HepG2 (cell line): ENCODE data around the gene C11orf21. TPM values are rescaled to one million over a fixed set of nuclear protein-coding genes. Genes with fewer than 3 reads are reported as not detected.

Experiments used
- BRCA1 ChIP-seq: sonication (generic); formaldehyde crosslinking; IDR thresholded peaks from 2 replicates; pipeline ENCODE4 v1.4.0; 2020; ENCODE audit warnings: missing genetic modification reagents
- ESRRA ChIP-seq: sonication (generic); formaldehyde crosslinking; IDR thresholded peaks from 2 replicates; pipeline ENCODE4 v1.5.1; 2020; ENCODE audit warnings: mild to moderate bottlenecking, low read depth, missing genetic modification reagents
- FOXJ3 ChIP-seq: sonication (generic); formaldehyde crosslinking; IDR thresholded peaks from 2 replicates; pipeline ENCODE4 v1.4.0; 2020; ENCODE audit warnings: missing genetic modification reagents, mild to moderate bottlenecking, borderline replicate concordance
- MBD4 ChIP-seq: IDR thresholded peaks from 2 replicates; pipeline ENCODE4 v1.6.1; 2012; ENCODE audit warnings: low read length, inconsistent platforms, borderline replicate concordance
- MED13 ChIP-seq: sonication (generic); formaldehyde crosslinking; IDR thresholded peaks from 2 replicates; pipeline ENCODE4 v1.5.0; 2020; ENCODE audit warnings: missing genetic modification reagents
- NFE2 ChIP-seq: sonication (generic); formaldehyde crosslinking; IDR thresholded peaks from 2 replicates; pipeline ENCODE4 v1.4.0; 2020; ENCODE audit warnings: missing genetic modification reagents
- SP1 ChIP-seq, 2 experiments: fragments of 450-650 bp in 1 of 2; sonication (generic) in 1 of 2; formaldehyde crosslinking in 1 of 2; IDR thresholded peaks; 2 replicates each; pipeline versions ENCODE4 v1.4.0 to v1.6.1; 2016 to 2020; ENCODE audit warnings: missing genetic modification reagents in 1 of 2
- SP5 ChIP-seq: IDR thresholded peaks from 2 replicates; pipeline ENCODE4 v1.6.1; 2016; ENCODE audit warnings: low read depth, borderline replicate concordance
- ZNF10 ChIP-seq: sonication (generic); formaldehyde crosslinking; IDR thresholded peaks from 2 replicates; pipeline ENCODE4 v1.4.0; 2020; ENCODE audit warnings: mild to moderate bottlenecking, low read depth, missing genetic modification reagents, borderline replicate concordance
- ZNF441 ChIP-seq: sonication (generic); formaldehyde crosslinking; IDR thresholded peaks from 2 replicates; pipeline ENCODE4 v1.7.0; 2021; ENCODE audit warnings: missing genetic modification reagents, borderline replicate concordance
- ZNF496 ChIP-seq: sonication (generic); formaldehyde crosslinking; IDR thresholded peaks from 2 replicates; pipeline ENCODE4 v1.8.1; 2023; ENCODE audit warnings: mild to moderate bottlenecking, moderate library complexity, missing genetic modification reagents; ENCODE audit not compliant: insufficient replicate concordance
- ZNF510 ChIP-seq: sonication (generic); formaldehyde crosslinking; IDR thresholded peaks from 2 replicates; pipeline ENCODE4 v1.4.0; 2020; ENCODE audit warnings: low read depth, mild to moderate bottlenecking, missing genetic modification reagents
- ZNF614 ChIP-seq: IDR thresholded peaks from 2 replicates; pipeline ENCODE4 v1.6.1; 2018; ENCODE audit warnings: missing biosample characterization, missing genetic modification reagents, inconsistent platforms, borderline replicate concordance
- ZNF724P ChIP-seq: sonication (generic); formaldehyde crosslinking; IDR thresholded peaks from 2 replicates; pipeline ENCODE4 v1.8.0; 2022; ENCODE audit warnings: missing genetic modification reagents, borderline replicate concordance
- ZNF749 ChIP-seq: sonication (generic); formaldehyde crosslinking; IDR thresholded peaks from 2 replicates; pipeline ENCODE4 v1.8.0; 2022; ENCODE audit warnings: mild to moderate bottlenecking, missing genetic modification reagents, moderate library complexity, borderline replicate concordance
- polyA plus RNA-seq, 8 experiments: library from polyadenylated mRNA; depleted of rRNA in 3 of 8; stranded (reverse) in 7 of 8; unstranded in 1 of 8; fragments of >200 nt; fragmentation: Illumina TruSeq in 4 of 8; extraction: Trizol in 4 of 8; gene quantifications; 2 replicates each; pipeline versions ENCODE4 v1.2.1 to v1.2.3, GENCODE V29; 2011 to 2016; ENCODE audit warnings: low read depth in 4 of 8, missing spikeins in 1 of 8, mixed read lengths in 1 of 8; ENCODE audit not compliant: insufficient read depth in 1 of 8
- total RNA-seq, 5 experiments: library from RNA; depleted of rRNA; stranded (reverse); fragments of >200 nt; fragmentation: Illumina TruSeq; extraction: Trizol; gene quantifications; 2 replicates each; pipeline ENCODE4 v1.2.3, GENCODE V29; 2016; ENCODE audit warnings: low read depth in 1 of 5
- TF ChIP-seq, protein P1 (sequence below): sonication (generic); formaldehyde crosslinking; IDR thresholded peaks from 2 replicates; pipeline ENCODE4 v1.5.0; 2020; ENCODE audit warnings: missing genetic modification reagents
- TF ChIP-seq, protein P2 (sequence below): IDR thresholded peaks from 2 replicates; pipeline ENCODE4 v1.6.1; 2016; ENCODE audit warnings: low read depth
- TF ChIP-seq, protein P3 (sequence below): sonication (generic); formaldehyde crosslinking; IDR thresholded peaks from 2 replicates; pipeline ENCODE4 v1.8.1; 2022; ENCODE audit warnings: low read depth, mild to moderate bottlenecking, missing genetic modification reagents

Gene C11orf21
- total and polyA plus RNA-seq, 2 of the 13 experiments (the other 11 are each of a cell fraction or from before 2014, with no cell fraction given), result 0.08 TPM; not detected in 1

DNA sequence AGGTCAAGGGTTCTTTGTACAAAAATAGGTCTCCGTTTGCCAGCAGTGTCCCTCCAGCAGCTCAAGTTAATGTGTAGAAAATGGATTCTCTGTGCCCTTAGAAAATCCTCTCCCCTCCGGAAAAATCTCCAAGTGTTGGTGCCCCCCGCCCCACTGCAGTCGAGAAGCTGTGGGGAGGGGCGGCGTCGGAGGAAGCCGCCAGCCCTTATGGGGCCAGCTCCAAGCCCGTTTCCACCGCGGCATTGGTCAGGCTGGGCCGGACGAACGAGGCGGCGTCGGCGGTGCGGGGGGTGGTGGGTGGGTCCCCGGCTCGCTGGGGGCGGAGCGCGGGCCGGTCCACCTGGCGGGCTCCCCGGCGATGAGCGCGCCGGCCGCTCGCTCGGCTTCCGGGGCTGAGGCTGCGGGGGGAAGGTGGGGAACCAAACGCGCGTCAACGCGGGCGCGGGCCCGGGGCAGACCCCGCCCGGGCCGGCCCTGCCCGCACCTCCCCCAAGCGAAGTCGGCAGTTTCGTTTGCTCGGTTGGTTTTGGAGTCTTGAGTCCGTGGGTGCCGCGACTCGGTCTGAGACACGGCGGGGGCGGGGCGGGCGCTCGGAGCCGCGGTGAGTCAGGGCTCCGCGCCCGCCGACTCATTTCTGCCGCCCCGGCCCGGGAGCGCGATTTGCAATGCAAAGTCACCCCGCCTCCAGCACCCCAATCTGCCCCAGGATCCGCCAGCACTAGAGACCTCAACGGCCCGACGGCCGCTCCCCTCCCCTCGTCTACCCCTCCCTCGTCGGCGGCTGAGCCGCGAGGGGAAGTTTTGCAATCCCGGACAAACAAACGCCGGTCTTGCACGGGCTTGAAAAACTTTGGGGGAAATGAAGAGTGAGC is 32.8 kb downstream of the C11orf21 start (continued):
- TF ChIP-seq MBD4, result no peak
- TF ChIP-seq SP1 (IDR thresholded peaks at IDR 0.05), result no peak
- TF ChIP-seq SP1 (CRISPR knock-in tag; IDR thresholded peaks at IDR 0.05), result no peak
- TF ChIP-seq NFE2, result no peak
- no peak for TF ChIP-seq ZNF496 (CRISPR knock-in tag)
- TF ChIP-seq BRCA1 (CRISPR knock-in tag), result no peak
- no peak for TF ChIP-seq ZNF441 (CRISPR knock-in tag)
- TF ChIP-seq, protein P1, sequence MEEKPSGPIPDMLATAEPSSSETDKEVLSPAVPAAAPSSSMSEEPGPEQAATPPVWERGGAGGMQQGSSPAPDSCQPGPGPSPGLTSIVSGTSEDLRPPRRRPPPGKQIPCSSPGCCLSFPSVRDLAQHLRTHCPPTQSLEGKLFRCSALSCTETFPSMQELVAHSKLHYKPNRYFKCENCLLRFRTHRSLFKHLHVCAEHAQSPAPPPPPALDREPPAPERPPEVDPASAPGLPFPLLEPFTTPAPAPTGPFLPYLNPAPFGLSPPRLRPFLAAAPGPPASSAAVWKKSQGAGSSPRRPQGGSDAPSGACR (CRISPR knock-in tag), result no peak
- TF ChIP-seq ZNF614 (CRISPR knock-in tag), result peak; percentile 65; the same call in 1 of the 2 replicates
- no peak for TF ChIP-seq ZNF510
- TF ChIP-seq, protein P2, sequence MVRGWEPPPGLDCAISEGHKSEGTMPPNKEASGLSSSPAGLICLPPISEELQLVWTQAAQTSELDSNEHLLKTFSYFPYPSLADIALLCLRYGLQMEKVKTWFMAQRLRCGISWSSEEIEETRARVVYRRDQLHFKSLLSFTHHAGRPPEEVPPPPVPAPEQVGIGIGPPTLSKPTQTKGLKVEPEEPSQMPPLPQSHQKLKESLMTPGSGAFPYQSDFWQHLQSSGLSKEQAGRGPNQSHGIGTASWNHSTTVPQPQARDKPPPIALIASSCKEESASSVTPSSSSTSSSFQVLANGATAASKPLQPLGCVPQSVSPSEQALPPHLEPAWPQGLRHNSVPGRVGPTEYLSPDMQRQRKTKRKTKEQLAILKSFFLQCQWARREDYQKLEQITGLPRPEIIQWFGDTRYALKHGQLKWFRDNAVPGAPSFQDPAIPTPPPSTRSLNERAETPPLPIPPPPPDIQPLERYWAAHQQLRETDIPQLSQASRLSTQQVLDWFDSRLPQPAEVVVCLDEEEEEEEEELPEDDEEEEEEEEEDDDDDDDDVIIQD (CRISPR knock-in tag), result no peak
- TF ChIP-seq, protein P3, sequence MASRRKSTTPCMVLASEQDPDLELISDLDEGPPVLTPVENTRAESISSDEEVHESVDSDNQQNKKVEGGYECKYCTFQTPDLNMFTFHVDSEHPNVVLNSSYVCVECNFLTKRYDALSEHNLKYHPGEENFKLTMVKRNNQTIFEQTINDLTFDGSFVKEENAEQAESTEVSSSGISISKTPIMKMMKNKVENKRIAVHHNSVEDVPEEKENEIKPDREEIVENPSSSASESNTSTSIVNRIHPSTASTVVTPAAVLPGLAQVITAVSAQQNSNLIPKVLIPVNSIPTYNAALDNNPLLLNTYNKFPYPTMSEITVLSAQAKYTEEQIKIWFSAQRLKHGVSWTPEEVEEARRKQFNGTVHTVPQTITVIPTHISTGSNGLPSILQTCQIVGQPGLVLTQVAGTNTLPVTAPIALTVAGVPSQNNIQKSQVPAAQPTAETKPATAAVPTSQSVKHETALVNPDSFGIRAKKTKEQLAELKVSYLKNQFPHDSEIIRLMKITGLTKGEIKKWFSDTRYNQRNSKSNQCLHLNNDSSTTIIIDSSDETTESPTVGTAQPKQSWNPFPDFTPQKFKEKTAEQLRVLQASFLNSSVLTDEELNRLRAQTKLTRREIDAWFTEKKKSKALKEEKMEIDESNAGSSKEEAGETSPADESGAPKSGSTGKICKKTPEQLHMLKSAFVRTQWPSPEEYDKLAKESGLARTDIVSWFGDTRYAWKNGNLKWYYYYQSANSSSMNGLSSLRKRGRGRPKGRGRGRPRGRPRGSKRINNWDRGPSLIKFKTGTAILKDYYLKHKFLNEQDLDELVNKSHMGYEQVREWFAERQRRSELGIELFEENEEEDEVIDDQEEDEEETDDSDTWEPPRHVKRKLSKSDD (CRISPR knock-in tag), result no peak
- TF ChIP-seq ZNF749 (CRISPR knock-in tag), result no peak
- TF ChIP-seq FOXJ3 (CRISPR knock-in tag), result no peak
- no peak for TF ChIP-seq ZNF10 (CRISPR knock-in tag)
- TF ChIP-seq MED13 (CRISPR knock-in tag), result no peak
- TF ChIP-seq SP5, result 0 out of 2 replicates have a peak, but pooled peaks have one; percentile 47
- TF ChIP-seq ZNF724P (CRISPR knock-in tag), result no peak
- no peak for TF ChIP-seq ESRRA
